GM12878 (cell line): ENCODE measurements around the gene SAMD9L. TPM values are rescaled to one million over a fixed set of nuclear protein-coding genes. Genes with fewer than 3 reads are reported as not detected.

Experiments
- ATAC-seq: fragments of 200-7000 bp; cut with Tn5 transposase; 3 replicates; pipeline ENCODE4 v1.9.1; 2020; ENCODE audit warnings: mild to moderate bottlenecking, moderate library complexity
- BruUV-seq: library from RNA; stranded (reverse); fragments of 400-500 nt; replicated peaks from 2 replicates; lab custom pipeline; 2021; lab: Mats Ljungman, UMichigan
- CTCF ChIA-PET: fragments of 300-600 bp; sonication (Branson Sonifier 250); formaldehyde crosslinking; extraction: SDS; loops from one replicate; lab custom pipeline; 2021; ENCODE audit warnings: inconsistent platforms; lab: Yijun Ruan, JAX
- POLR2A ChIA-PET: fragments of 350-600 bp; formaldehyde crosslinking; extraction: SDS; loops from one replicate; lab custom pipeline; 2021; ENCODE audit warnings: inconsistent platforms; lab: Charles Lee
- RAD21 ChIA-PET: fragments of 300-600 bp; sonication (Branson Sonifier 250); formaldehyde crosslinking; loops from one replicate; lab custom pipeline; 2023; ENCODE audit warnings: antibody characterized with exemption; ENCODE audit not compliant: unreplicated experiment; lab: Charles Lee
- SMC1A ChIA-PET: fragments of 300-600 bp; sonication (Branson Sonifier 250); formaldehyde crosslinking; loops from one replicate; lab custom pipeline; 2023; ENCODE audit not compliant: unreplicated experiment, uncharacterized antibody; lab: Charles Lee
- DNase-seq: peaks from one replicate; pipeline ENCODE4 v3.0.0-alpha.2; 2011; ENCODE audit warnings: low read depth, low spot score
- FAIRE-seq: peaks from 3 replicates; lab custom pipeline; 2011; peaks lifted over from hg19 to GRCh38; lab: Jason Lieb, UNC
- H2AFZ ChIP-seq: 2 replicates; pipeline ENCODE4 v1.6.0; 2011; ENCODE audit warnings: low read depth, low read length, control low read depth; ENCODE audit not compliant: control insufficient read depth
- H3K27ac ChIP-seq: 2 replicates; pipeline ENCODE4 v1.5.1; 2011; ENCODE audit warnings: control low read depth; ENCODE audit not compliant: control insufficient read depth, insufficient read depth
- H3K27me3 ChIP-seq, 2 experiments: replicated peaks in 1 of 2; 2 replicates each; pipeline versions ENCODE4 v1.6.0 to v1.6.1; 2011; ENCODE audit warnings: low read length in 1 of 2; ENCODE audit not compliant: control insufficient read depth in 2 of 2, insufficient read depth in 2 of 2
- H3K36me3 ChIP-seq, 2 experiments: 2 replicates each; pipeline ENCODE4 v1.5.1; 2011; ENCODE audit warnings: low read length in 1 of 2; ENCODE audit not compliant: control insufficient read depth in 2 of 2, insufficient read depth in 2 of 2
- H3K4me1 ChIP-seq: 2 replicates; pipeline ENCODE4 v1.6.1; 2011; ENCODE audit warnings: mild to moderate bottlenecking, low read length, moderate library complexity, mixed read lengths; ENCODE audit not compliant: control insufficient read depth, insufficient read depth
- H3K4me2 ChIP-seq: 2 replicates; pipeline ENCODE4 v1.6.0; 2011; ENCODE audit warnings: control low read depth; ENCODE audit not compliant: control insufficient read depth, insufficient read depth
- H3K4me3 ChIP-seq: fragments of 200-600 bp; sonication (generic); 2 replicates; pipeline ENCODE4 v1.5.1; 2016
- H3K79me2 ChIP-seq: 2 replicates; pipeline ENCODE4 v1.6.0; 2011; ENCODE audit warnings: low read length; ENCODE audit not compliant: control insufficient read depth, insufficient read depth
- H3K9ac ChIP-seq: 2 replicates; pipeline ENCODE4 v1.8.0; 2011; ENCODE audit warnings: low read length, control low read depth, mixed read lengths; ENCODE audit not compliant: control insufficient read depth, insufficient read depth
- H3K9me3 ChIP-seq: replicated peaks from 3 replicates; pipeline ENCODE4 v1.5.1; 2011; ENCODE audit warnings: mild to moderate bottlenecking, low read length; ENCODE audit not compliant: control insufficient read depth, insufficient read depth
- H4K20me1 ChIP-seq: 2 replicates; pipeline ENCODE4 v1.6.0; 2011; ENCODE audit not compliant: control insufficient read depth, insufficient read depth
- CREM ChIP-seq: IDR thresholded peaks from 2 replicates; pipeline ENCODE4 v1.6.1; 2014; ENCODE audit warnings: antibody characterized with exemption, low read depth
- EGR1 ChIP-seq, 2 experiments: IDR thresholded peaks; 1 replicate in 1 of 2; 2 replicates in 1 of 2; pipeline ENCODE4 v1.6.1; 2011 to 2012; ENCODE audit warnings: low read depth in 2 of 2, low read length in 2 of 2, borderline replicate concordance in 1 of 2, mild to moderate bottlenecking in 1 of 2, moderate library complexity in 1 of 2
- GABPA ChIP-seq: IDR thresholded peaks from 2 replicates; pipeline ENCODE4 v1.6.1; 2014; ENCODE audit warnings: antibody characterized with exemption, low read depth, mild to moderate bottlenecking, inconsistent platforms
- RAD21 ChIP-seq: IDR thresholded peaks from 2 replicates; pipeline ENCODE4 v1.6.1; 2011; ENCODE audit warnings: mild to moderate bottlenecking, low read depth, low read length, moderate library complexity; ENCODE audit not compliant: insufficient read depth
- RELA ChIP-seq: fragments of 450-650 bp; IDR thresholded peaks from 2 replicates; pipeline ENCODE4 v1.8.0; 2014; ENCODE audit warnings: borderline replicate concordance; ENCODE audit not compliant: partially characterized antibody
- TCF12 ChIP-seq: IDR thresholded peaks from 2 replicates; pipeline ENCODE4 v1.6.1; 2011; ENCODE audit warnings: low read depth, mild to moderate bottlenecking, low read length
- TCF3 ChIP-seq: IDR thresholded peaks from 2 replicates; pipeline ENCODE4 v1.6.1; 2012; ENCODE audit warnings: low read depth, mild to moderate bottlenecking, low read length, borderline replicate concordance; ENCODE audit not compliant: insufficient read depth
- WGBS: methylation state at CpG from one replicate; pipeline ENCODE4 v1.1.6; 2016; ENCODE audit warnings: low lambda C conversion rate; ENCODE audit not compliant: insufficient replicate concordance, insufficient coverage; ENCODE audit errors: missing lambda C conversion rate; 5-methylcytosine and 5-hydroxymethylcytosine counted together
- in situ Hi-C: fragments of 300-500 bp; cut with MboI; formaldehyde crosslinking; loops from 9 replicates; pipeline ENCODE4 v1.14.3; 2018; ENCODE audit warnings: mixed read lengths
- intact Hi-C: fragments of 100-400 bp; cut with micrococcal nuclease; formaldehyde crosslinking; loops from one replicate; pipeline ENCODE4 v1.14.2; 2022; ENCODE audit not compliant: unreplicated experiment
- polyA plus RNA-seq, 11 experiments: library from polyadenylated mRNA; depleted of rRNA in 4 of 11; unstranded in 6 of 11; stranded (reverse) in 5 of 11; fragments of >200 nt; fragmentation: Nextera tagmentation in 4 of 11; fragmentation: Illumina TruSeq in 1 of 11; extraction: Ambion mirVana in 4 of 11; extraction: Trizol in 1 of 11; gene quantifications; 1 replicate in 1 of 11; 2 replicates in 10 of 11; pipeline versions ENCODE4 v1.2.1 to v1.2.3, GENCODE V29; 2011 to 2016; ENCODE audit warnings: inconsistent platforms in 2 of 11, missing spikeins in 2 of 11, low read depth in 1 of 11
- total RNA-seq, 4 experiments: library from RNA; depleted of rRNA in 3 of 4; stranded (reverse); fragments of >200 nt in 3 of 4; fragmentation: Illumina TruSeq in 1 of 4; extraction: Trizol in 1 of 4; gene quantifications; 2 replicates each; pipeline versions ENCODE4 v1.2.1 to v1.2.3, GENCODE V29; 2013 to 2021
- TF ChIP-seq, protein P1 (sequence below): IDR thresholded peaks from 2 replicates; pipeline ENCODE4 v1.6.1; 2012; ENCODE audit warnings: mild to moderate bottlenecking, low read depth, low read length
- TF ChIP-seq, protein P2 (sequence below): fragments of 450-650 bp; formaldehyde crosslinking; IDR thresholded peaks from 2 replicates; pipeline ENCODE4 v1.5.0; 2022; ENCODE audit warnings: mild to moderate bottlenecking, missing genetic modification characterization

SAMD9L gene
- total and polyA plus RNA-seq, 10 of the 15 experiments (the other 5 are each of a cell fraction or from before 2014, with no cell fraction given) = 22.3 to 51.3 (median 29.6) TPM

DNA sequence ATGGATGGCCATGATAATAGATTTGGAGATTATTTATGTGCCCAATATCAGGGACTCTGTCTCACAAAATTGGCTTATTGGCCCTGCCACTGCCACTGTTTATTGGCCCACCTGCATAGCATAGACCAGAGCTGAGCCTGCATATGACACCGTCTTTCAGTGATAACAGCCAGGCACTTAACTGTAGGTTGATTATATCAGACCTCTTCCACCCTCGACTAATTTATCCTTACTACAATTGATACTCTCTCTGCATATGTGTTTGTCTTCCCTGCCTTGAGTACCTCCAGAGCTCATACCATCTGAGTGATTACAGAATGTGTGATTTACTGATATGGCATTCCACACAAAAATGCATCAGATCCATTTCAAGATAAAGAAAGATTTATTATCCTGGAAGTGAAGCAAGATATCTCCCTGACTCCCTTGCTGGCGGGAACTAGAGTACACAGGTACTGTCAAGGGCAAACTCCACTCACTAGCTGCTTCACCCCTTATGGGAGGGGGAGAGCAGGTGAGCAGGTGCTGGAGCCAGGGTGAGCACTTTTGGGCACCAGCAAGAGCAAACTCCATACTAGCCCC, 13.1 kb upstream of the SAMD9L start:
- H3K27ac ChIP-seq = no peak overlapping the region
- H3K79me2 ChIP-seq = no peaks in the 10 kb centered on the region
- H3K4me1 ChIP-seq = peaks cover 2% of the 10 kb centered on the region; the same call in 1 of the 2 replicates
- intact Hi-C loops = no loop called here
- H3K4me3 ChIP-seq = no peak overlapping the region
- H3K9ac ChIP-seq = no peak overlapping the region
- WGBS = 59% methylated on average over 3 of the region's 3 CpGs
- POLR2A ChIA-PET = no interaction called here
- SMC1A ChIA-PET = interaction anchor here (0.9 to 1.7 kb wide), 2 partner anchors 8 to 30 kb away, joined by 3 to 4 read pairs; no protein-coding TSS in a partner anchor
- H3K27me3 ChIP-seq = no peaks in the 10 kb centered on the region
- in situ Hi-C loops = no loop called here
- H3K9me3 ChIP-seq = peaks cover 14% of the 10 kb centered on the region
- CTCF ChIA-PET = no interaction called here
- ATAC-seq = no peak
- no peak overlapping the region for H2AFZ ChIP-seq
- no peak for TF ChIP-seq CREM
- no peak for TF ChIP-seq RELA
- TF ChIP-seq, protein P1, sequence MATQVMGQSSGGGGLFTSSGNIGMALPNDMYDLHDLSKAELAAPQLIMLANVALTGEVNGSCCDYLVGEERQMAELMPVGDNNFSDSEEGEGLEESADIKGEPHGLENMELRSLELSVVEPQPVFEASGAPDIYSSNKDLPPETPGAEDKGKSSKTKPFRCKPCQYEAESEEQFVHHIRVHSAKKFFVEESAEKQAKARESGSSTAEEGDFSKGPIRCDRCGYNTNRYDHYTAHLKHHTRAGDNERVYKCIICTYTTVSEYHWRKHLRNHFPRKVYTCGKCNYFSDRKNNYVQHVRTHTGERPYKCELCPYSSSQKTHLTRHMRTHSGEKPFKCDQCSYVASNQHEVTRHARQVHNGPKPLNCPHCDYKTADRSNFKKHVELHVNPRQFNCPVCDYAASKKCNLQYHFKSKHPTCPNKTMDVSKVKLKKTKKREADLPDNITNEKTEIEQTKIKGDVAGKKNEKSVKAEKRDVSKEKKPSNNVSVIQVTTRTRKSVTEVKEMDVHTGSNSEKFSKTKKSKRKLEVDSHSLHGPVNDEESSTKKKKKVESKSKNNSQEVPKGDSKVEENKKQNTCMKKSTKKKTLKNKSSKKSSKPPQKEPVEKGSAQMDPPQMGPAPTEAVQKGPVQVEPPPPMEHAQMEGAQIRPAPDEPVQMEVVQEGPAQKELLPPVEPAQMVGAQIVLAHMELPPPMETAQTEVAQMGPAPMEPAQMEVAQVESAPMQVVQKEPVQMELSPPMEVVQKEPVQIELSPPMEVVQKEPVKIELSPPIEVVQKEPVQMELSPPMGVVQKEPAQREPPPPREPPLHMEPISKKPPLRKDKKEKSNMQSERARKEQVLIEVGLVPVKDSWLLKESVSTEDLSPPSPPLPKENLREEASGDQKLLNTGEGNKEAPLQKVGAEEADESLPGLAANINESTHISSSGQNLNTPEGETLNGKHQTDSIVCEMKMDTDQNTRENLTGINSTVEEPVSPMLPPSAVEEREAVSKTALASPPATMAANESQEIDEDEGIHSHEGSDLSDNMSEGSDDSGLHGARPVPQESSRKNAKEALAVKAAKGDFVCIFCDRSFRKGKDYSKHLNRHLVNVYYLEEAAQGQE = no peak
- TF ChIP-seq EGR1 (IDR thresholded peaks at IDR 0.05; ENCODE audit: borderline replicate concordance in 1 of 2, low read depth in 2 of 2, low read length in 2 of 2) = no peak
- TF ChIP-seq, protein P2, sequence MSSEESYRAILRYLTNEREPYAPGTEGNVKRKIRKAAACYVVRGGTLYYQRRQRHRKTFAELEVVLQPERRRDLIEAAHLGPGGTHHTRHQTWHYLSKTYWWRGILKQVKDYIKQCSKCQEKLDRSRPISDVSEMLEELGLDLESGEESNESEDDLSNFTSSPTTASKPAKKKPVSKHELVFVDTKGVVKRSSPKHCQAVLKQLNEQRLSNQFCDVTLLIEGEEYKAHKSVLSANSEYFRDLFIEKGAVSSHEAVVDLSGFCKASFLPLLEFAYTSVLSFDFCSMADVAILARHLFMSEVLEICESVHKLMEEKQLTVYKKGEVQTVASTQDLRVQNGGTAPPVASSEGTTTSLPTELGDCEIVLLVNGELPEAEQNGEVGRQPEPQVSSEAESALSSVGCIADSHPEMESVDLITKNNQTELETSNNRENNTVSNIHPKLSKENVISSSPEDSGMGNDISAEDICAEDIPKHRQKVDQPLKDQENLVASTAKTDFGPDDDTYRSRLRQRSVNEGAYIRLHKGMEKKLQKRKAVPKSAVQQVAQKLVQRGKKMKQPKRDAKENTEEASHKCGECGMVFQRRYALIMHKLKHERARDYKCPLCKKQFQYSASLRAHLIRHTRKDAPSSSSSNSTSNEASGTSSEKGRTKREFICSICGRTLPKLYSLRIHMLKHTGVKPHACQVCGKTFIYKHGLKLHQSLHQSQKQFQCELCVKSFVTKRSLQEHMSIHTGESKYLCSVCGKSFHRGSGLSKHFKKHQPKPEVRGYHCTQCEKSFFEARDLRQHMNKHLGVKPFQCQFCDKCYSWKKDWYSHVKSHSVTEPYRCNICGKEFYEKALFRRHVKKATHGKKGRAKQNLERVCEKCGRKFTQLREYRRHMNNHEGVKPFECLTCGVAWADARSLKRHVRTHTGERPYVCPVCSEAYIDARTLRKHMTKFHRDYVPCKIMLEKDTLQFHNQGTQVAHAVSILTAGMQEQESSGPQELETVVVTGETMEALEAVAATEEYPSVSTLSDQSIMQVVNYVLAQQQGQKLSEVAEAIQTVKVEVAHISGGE = no peak
- no peak for TF ChIP-seq TCF3
- TF ChIP-seq TCF12 = no peak
- TF ChIP-seq RAD21 = no peak
- no peak for TF ChIP-seq GABPA
- RAD21 ChIA-PET = no interaction called here
- no peak overlapping the region for H3K4me2 ChIP-seq
- no TSS peak for BruUV-seq
- H4K20me1 ChIP-seq = no peaks in the 10 kb centered on the region
- no peak for DNase-seq
- H3K36me3 ChIP-seq = no peaks in the 10 kb centered on the region
- no peak for FAIRE-seq
